ENCODE data around the gene FREY1. TPM values are rescaled to one million over a fixed set of nuclear protein-coding genes. Genes with fewer than 3 reads are reported as not detected.

FREY1 gene
- total RNA-seq, 1 donor = 1.8 TPM

GRCh38 chr11:45895553-45896259 lies 11.4 kb downstream of the FREY1 start:
- Histone ChIP-seq H3K9me3 (ENCODE audit: low read depth, low read length) (no peaks in the 10 kb centered on the region), H2AFZ (ENCODE audit: low read length) (no peak overlapping the region), H3K4me1 (ENCODE audit: insufficient read depth, low read length) (peaks cover 8% of the 10 kb centered on the region), H3K4me2 (ENCODE audit: insufficient read depth, low read length) (no peak overlapping the region), H3K36me3 (ENCODE audit: insufficient read depth, low read length) (no peaks in the 10 kb centered on the region), H3K79me2 (ENCODE audit: insufficient read depth, low read length) (no peaks in the 10 kb centered on the region), H3K27me3 (ENCODE audit: insufficient read depth, low read length) (peaks cover 29% of the 10 kb centered on the region), H3K4me3 (ENCODE audit: insufficient read depth, low read length) (no peak overlapping the region), H4K20me1 (ENCODE audit: insufficient read depth, low read length) (peaks cover 2% of the 10 kb centered on the region), H3K27ac (ENCODE audit: low read depth, low read length) (no peak overlapping the region)
- DNase-seq (ENCODE audit: insufficient read length, low spot score, missing footprints) = peak; percentile 66
- no peak for TF ChIP-seq CTCF (IDR thresholded peaks at IDR 0.05; ENCODE audit: extremely low read depth, low read depth, low read length)

- DNase-seq (ENCODE audit: insufficient read length, low spot score, missing footprints) = peak; percentile 73
- Histone ChIP-seq H2AFZ (ENCODE audit: low read length) (no peak overlapping the region), H3K4me2 (ENCODE audit: insufficient read depth, low read length) (no peak overlapping the region), H3K27ac (ENCODE audit: low read depth, low read length) (no peak overlapping the region), H3K4me1 (ENCODE audit: insufficient read depth, low read length) (peaks cover 3% of the 10 kb centered on the region), H3K9me3 (ENCODE audit: low read depth, low read length) (no peaks in the 10 kb centered on the region), H3K4me3 (ENCODE audit: insufficient read depth, low read length) (no peak overlapping the region), H3K36me3 (ENCODE audit: insufficient read depth, low read length) (no peaks in the 10 kb centered on the region), H3K27me3 (ENCODE audit: insufficient read depth, low read length) (peaks cover 29% of the 10 kb centered on the region), H4K20me1 (ENCODE audit: insufficient read depth, low read length) (peaks cover 2% of the 10 kb centered on the region), H3K79me2 (ENCODE audit: insufficient read depth, low read length) (no peaks in the 10 kb centered on the region)
- TF ChIP-seq CTCF (IDR thresholded peaks at IDR 0.05; ENCODE audit: extremely low read depth, low read depth, low read length) = no peak
These were observed 12.4 kb downstream of the FREY1 start for GRCh38 chr11:45894555-45895247.

- no peaks in the 10 kb centered on the region for H3K9me3 ChIP-seq (ENCODE audit: low read depth, low read length)
- no peaks in the 10 kb centered on the region for H3K36me3 ChIP-seq (ENCODE audit: insufficient read depth, low read length)
- H3K27ac ChIP-seq (ENCODE audit: low read depth, low read length) = no peak overlapping the region
- H3K79me2 ChIP-seq (ENCODE audit: insufficient read depth, low read length) = no peaks in the 10 kb centered on the region
- H3K27me3 ChIP-seq (ENCODE audit: insufficient read depth, low read length) = peaks cover 18% of the 10 kb centered on the region
- H3K4me3 ChIP-seq (ENCODE audit: insufficient read depth, low read length) = no peak overlapping the region
- peaks cover 2% of the 10 kb centered on the region for H4K20me1 ChIP-seq (ENCODE audit: insufficient read depth, low read length)
- H3K4me1 ChIP-seq (ENCODE audit: insufficient read depth, low read length) = no peaks in the 10 kb centered on the region
- no peak overlapping the region for H2AFZ ChIP-seq (ENCODE audit: low read length)
- no peak for TF ChIP-seq CTCF (IDR thresholded peaks at IDR 0.05; ENCODE audit: extremely low read depth, low read depth, low read length)
- H3K4me2 ChIP-seq (ENCODE audit: insufficient read depth, low read length) = no peak overlapping the region
- DNase-seq (ENCODE audit: insufficient read length, low spot score, missing footprints) = peak; percentile 29
These were observed 14.2 kb downstream of the FREY1 start for GRCh38 chr11:45892856-45893255.

- H3K79me2 ChIP-seq (ENCODE audit: insufficient read depth, low read length) = no peaks in the 10 kb centered on the region
- H3K27me3 ChIP-seq (ENCODE audit: insufficient read depth, low read length) = peaks cover 12% of the 10 kb centered on the region
- H3K4me3 ChIP-seq (ENCODE audit: insufficient read depth, low read length) = no peak overlapping the region
- peaks cover 9% of the 10 kb centered on the region for H4K20me1 ChIP-seq (ENCODE audit: insufficient read depth, low read length)
- no peaks in the 10 kb centered on the region for H3K36me3 ChIP-seq (ENCODE audit: insufficient read depth, low read length)
- H2AFZ ChIP-seq (ENCODE audit: low read length) = no peak overlapping the region
- no peak for TF ChIP-seq CTCF (IDR thresholded peaks at IDR 0.05; ENCODE audit: extremely low read depth, low read depth, low read length)
- no peaks in the 10 kb centered on the region for H3K4me1 ChIP-seq (ENCODE audit: insufficient read depth, low read length)
- H3K4me2 ChIP-seq (ENCODE audit: insufficient read depth, low read length) = no peak overlapping the region
- no peaks in the 10 kb centered on the region for H3K9me3 ChIP-seq (ENCODE audit: low read depth, low read length)
- no peak overlapping the region for H3K27ac ChIP-seq (ENCODE audit: low read depth, low read length)
- DNase-seq (ENCODE audit: insufficient read length, low spot score, missing footprints) = peak; percentile 87
These were observed 16.1 kb downstream of the FREY1 start for GRCh38 chr11:45890886-45891550.

Measured in osteoblast (primary cell).